NCI-H446 treated with DMSO at 0.1 percent for 48 hours (cell line): ENCODE measurements around the gene BRD9.
"Not testable (repeated sequence)": the region's sequence is repeated elsewhere in the genome, so short reads cannot be mapped to it uniquely, and the experiment has no call there.

Experiments
- DNase-seq: peaks from one replicate; lab custom pipeline; 2025; lab: John Stamatoyannopoulos, UW

The BRD9 gene

DNA sequence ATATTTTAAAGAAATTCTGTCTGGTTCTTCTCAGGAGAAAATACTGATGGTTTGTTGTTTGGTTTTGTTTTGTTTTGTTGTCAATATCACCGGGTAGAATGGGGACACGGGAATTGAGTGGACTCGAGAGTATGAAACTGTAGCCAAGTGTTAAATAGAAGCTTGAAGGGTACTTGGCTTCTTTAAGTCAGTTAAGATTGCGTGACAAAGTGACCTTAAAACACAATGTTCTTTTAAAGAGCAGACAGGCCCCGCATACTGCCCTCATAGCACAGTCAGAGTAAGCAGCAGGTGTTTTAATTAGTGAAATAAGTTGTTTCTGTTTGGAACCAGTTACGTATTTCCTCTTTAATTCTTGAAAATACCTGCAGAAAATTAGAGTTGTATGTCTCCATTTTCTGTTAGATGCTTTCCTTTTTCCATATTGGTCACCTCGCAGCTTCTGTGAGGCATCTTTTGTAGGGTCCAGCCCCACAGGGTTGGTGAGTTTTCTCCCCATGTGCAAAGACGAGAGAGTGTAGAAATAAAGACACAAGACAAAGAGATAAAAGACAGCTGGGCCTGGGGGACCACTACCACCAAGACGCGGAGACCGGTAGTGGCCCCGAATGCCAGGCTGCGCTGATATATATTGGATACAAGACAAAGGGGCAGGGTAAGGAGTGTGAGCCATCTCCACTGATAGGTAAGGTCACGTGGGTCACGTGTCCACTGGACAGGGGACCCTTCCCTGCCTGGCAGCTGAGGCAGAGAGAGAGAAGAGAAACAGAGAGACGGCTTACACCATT is 9.7 kb upstream of the BRD9 start:
- DNase-seq: no peak

DNA sequence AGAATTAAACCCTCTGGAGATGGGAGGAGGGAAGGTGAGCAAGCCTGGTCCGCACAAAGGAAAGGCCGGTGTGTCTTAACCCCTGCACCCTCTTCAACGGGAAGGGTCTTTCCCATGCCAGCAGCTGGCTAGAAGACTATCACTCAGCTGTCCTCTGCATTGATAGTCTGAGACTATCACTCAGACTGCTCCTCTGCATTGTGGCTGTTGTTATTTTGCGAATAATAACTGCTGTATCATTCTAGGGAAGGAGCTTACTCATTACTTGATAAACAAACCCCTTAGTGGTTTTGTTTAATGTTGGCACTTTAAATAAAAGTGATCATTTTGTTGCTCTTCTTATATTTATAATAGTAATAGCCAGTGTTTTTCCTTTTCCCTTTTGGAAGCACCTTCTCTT is 8.2 kb upstream of the BRD9 start:
- no peak for DNase-seq

- no peak for DNase-seq
Measured at GRCh38 chr5:893711-894110, 1.1 kb upstream of the BRD9 start.

DNA sequence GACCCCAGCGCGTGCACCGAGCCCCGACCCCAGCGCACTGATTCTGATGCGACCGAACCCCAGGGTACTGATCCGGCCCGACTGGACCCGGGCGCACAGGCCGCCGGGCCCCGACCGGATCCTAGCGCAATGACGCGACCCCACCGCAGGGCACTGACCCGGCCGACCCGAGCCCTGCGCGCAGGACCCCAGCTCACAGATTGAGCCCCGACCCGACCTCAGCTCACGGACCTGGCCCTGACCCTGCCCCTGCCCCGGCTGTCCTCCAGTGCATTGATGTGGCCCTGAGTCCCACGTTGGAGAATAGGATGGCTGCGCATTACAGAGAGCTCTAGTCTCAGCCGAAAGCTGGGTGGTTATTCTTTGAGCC is 521 bp upstream of the BRD9 start:
- DNase-seq: no peak

- no peak for DNase-seq
Measured at GRCh38 chr5:891837-892393, 686 bp downstream of the BRD9 start.

GRCh38 chr5:891117-891836 is 1.3 kb downstream of the BRD9 start:
- DNase-seq: no peak

- no peak for DNase-seq
Measured at GRCh38 chr5:889075-889710, 3.4 kb downstream of the BRD9 start.

GRCh38 chr5:888638-889035 is 4.0 kb downstream of the BRD9 start:
- DNase-seq: no peak

DNA sequence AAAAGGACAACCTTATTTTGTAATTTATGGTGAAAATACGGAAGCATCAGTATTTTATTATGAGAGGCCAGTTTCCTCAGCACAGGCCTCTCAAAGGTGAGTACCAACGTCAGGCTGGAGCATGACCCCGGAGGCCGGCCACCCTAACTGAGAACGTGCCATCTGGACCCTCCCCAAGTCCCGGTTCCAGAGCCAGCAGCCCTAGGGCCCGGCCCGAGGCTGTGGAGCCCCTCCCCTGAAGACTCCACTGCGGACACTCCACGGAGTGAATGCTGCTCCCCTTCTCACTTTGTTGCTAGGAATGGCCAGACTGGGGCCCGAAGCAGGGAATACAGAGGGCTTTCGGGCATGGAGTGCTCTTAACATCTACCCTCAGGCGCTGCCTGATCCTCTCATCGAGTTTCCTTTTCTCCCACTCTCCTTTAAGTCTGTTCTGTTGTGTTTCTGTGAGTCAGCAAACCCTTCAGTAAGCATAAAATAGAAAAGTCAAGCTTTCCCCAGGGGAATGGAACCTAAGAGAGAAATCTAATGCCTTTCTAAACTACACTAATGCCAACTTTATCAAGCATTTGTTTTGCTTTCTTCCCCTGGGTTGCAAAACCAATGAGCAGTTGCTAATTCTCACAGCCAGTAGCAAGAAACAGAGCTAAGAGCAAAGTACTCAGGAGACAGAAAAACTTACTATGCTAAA is 4.5 kb downstream of the BRD9 start:
- DNase-seq: no peak

DNA sequence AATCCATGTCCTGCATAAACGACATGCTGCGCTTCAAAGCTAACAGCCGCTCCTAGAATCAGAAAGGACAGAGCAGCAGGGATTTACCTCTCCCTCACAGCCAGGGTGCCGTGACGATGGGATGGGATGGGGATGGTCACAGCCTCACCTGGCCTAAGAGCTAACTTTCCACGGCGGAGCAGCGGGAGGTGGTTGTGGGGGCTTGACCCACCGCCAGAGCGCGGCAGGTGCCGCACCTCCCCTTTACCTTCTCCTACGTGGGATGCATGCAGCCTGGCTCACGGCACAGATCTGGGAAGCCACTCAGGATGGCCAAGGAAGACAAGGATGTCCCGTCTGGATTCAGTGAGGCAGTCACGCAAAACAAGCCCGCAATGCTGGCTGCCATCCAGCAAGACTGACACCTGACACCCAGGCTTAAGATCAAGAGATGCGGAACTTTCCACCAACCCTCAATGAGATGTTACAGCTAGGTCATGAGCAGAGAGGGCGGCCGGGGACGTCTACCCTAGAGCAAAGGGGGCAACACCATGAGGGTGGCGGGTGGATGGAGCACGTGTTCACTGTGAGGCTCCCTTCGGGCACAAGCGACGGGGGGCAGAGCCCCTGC is 5.8 kb downstream of the BRD9 start:
- DNase-seq: no peak

GRCh38 chr5:886036-886435 is 6.6 kb downstream of the BRD9 start:
- DNase-seq: no peak

- DNase-seq: no peak
Measured at GRCh38 chr5:885529-885928, 7.1 kb downstream of the BRD9 start.

- DNase-seq: no peak
Measured at GRCh38 chr5:885127-885442, 7.5 kb downstream of the BRD9 start.

- DNase-seq: no peak
Measured at GRCh38 chr5:884345-885126, 8.1 kb downstream of the BRD9 start.

DNA sequence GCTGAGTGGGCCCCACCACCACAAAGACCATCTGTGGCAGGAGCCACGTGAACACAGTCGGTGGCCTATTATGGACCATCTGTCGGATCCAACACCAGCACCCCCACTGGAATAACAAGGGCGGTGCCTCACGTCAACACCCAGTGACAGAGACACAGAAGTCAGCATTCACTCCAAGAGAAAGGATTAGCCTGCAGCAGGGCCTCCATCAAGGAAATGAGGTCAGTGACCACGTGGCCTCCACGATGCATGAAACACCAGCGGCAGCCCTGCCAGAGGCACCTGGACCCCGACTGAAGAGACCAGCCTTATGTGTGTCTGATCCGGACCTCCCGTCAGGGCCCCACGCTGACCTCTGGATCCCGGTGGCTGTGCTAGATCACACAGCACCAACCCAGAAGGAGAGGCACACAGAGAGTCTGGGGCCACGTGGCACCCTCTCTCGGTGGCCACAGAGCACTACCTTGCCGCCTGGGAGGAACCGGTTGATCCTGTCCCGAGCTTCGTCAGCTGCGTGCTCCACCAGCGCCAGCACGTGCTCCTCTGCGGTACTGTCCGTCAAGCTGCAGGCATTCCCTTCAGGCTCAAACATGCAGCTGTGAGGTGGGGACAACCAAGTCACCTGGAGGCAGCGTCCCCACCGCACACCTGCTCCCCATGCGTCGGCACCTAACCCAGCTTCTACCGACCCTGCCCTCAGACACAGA is 9.0 kb downstream of the BRD9 start:
- no peak for DNase-seq

DNA sequence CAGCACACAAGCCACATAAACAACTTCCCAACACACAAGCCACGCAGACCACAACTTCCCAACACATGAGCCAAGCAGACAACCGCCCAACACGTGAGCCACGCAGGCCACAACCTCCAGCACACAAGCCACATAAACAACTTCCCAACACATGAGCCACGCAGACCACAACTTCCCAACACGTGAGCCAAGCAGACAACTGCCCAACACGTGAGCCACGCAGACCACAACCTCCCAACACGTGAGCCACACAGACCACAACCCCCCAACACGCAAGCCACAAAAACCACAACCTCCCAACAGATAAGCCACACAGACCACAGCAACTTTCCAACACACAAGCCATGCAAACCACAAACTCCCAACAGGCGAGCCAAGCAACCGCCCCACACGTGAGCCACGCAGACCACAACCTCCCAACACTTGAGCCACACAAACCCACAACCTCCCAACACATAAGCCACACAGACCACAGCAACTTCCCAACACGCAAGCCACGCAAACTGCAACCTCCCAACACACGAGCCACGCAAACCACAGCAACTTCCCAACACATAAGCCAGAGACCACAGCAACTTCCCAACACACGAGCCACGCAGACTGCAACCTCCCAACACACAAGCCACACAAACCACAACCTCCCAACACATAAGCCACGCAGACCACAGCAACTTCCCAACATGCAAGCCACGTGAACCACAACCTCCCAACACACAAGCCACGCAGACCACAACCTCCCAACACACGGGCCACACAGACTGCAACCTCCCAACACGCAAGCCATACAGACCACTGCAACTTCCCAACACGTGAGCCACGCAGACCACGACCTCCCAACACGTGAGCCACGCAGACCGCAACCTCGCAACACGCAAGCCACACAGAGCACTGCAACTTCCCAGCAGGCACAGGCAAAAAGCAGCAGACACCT is 10.1 kb downstream of the BRD9 start:
- DNase-seq: no peak

DNA sequence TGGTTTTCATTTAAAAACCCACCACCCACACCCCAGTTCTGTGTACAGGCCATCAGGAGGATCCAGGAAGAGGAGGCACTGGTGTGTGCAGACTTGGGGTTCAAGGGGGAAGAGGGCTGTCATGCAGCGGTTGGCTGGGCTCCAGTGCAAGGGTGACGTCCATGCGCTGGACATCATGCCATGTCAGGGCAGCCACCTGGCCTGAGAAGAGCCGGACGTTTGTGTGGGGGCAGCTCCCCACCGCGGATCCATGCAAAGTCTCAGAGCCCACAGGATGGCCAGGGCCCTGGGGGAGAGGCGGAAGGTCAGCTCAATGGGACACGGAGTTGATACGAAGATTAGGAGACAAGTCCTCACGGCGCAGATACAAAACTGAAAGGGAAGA is 11.1 kb downstream of the BRD9 start:
- DNase-seq: no peak

DNA sequence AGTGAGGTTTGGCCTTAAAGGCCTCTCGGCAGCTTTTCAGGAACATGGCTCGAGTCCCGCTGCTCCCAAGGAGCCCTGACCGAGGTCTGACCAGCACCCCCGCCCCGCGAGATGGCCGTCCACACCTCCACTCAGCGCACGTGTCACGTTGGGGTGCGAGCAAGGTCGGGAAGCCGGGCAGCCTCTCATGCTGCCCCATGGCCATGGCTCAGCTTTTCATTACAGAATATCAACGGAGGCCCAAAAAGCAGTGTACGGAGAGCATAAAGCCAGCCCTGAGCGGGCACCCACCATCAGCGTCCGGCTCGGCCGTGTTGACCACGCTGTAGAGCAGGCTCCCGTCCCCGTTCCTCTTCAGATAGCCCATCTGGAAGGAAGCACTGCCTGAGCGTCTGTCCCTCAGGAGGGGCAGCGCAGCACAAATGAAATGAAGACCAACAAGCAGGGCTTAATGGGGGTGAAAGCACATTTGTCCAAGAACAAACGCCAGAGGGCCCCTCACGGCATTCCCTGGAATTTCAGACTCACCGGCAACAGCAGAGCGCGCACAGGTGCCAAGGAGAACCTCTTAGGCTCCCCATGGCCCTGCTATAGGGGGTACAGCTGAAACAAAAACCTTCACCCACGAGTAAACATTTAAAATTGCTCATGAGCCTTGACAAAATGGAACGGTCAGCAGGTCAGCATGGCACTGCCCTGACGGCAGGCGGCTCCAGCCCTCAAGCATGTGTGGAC is 11.6 kb downstream of the BRD9 start:
- DNase-seq: no peak

DNA sequence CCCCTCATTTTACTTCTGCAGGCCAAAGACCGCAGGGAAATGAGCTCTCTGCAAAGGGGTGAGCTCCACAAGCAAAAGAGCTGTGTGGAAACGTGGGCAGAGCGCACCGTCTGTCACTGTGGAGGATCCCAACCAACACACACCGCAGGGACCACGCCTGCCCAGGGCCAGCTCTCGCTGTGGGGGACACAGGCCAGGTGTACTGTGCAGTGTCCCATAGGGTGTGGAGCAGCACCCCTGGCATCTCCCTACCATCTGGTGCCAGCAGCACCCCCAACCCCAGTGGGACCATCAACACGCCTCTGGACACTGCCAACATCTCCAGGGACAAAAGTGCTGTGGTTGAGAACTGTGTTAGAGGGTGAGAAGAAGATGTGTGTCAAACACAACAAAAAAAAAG is 13.9 kb downstream of the BRD9 start:
- DNase-seq: not testable (repeated sequence)
